Peyer's patch (tissue), 4 donors: Measurements from ENCODE around the gene IQCE. TPM values are rescaled to one million over a fixed set of nuclear protein-coding genes. Genes with fewer than 3 reads are reported as not detected.

Experiments
- DNase-seq, 3 donors: peaks; one replicate each; pipeline ENCODE4 v3.0.0-alpha.2; 2017 to 2019
- H3K27ac ChIP-seq, 4 donors: fragments of 200-600 bp; sonication (generic); one replicate each; pipeline ENCODE4 v1.5.1; 2016 to 2019
- H3K27me3 ChIP-seq, 2 donors: fragments of 200-600 bp; sonication (generic); one replicate each; pipeline ENCODE4 v1.5.1; 2019
- H3K36me3 ChIP-seq, 3 donors: fragments of 200-600 bp; sonication (generic); one replicate each; pipeline ENCODE4 v1.5.1; 2016 to 2019
- H3K4me1 ChIP-seq, 4 donors: fragments of 200-600 bp; sonication (generic); one replicate each; pipeline ENCODE4 v1.5.1; 2016 to 2019
- H3K4me3 ChIP-seq, 4 donors: fragments of 200-600 bp; sonication (generic); 1 replicate in 3 of 4; 2 replicates in 1 of 4; pipeline ENCODE4 v1.5.1; 2016 to 2019; ENCODE audit warnings: mild to moderate bottlenecking in 1 of 4
- H3K9me3 ChIP-seq, 4 donors: fragments of 200-600 bp; sonication (generic); one replicate each; pipeline ENCODE4 v1.5.1; 2016 to 2019; ENCODE audit warnings: mild to moderate bottlenecking in 1 of 4
- POLR2A ChIP-seq, 2 donors: fragments of 450-650 bp; IDR thresholded peaks; one replicate each; pipeline ENCODE4 v1.5.1; 2017; ENCODE audit warnings: antibody characterized with exemption in 2 of 2, mild to moderate bottlenecking in 2 of 2, moderate library complexity in 2 of 2
- total RNA-seq, 4 donors: library from RNA; depleted of rRNA; stranded (reverse); fragments of >200 nt; gene quantifications; one replicate each; pipeline ENCODE4 v1.1.0, GENCODE V29; 2016
- TF ChIP-seq, protein P1 (sequence below), 6 experiments: fragments of 450-650 bp in 4 of 6; fragments of 200-600 bp in 2 of 6; sonication (generic) in 1 of 6; IDR thresholded peaks; one replicate each; pipeline ENCODE4 v1.5.1; 2017 to 2019; ENCODE audit warnings: antibody characterized with exemption in 6 of 6, mild to moderate bottlenecking in 3 of 6, moderate library complexity in 1 of 6

IQCE gene
- total RNA-seq, 4 donors from 2014 or later, result 30.0 to 159 (median 72.2) TPM

DNA sequence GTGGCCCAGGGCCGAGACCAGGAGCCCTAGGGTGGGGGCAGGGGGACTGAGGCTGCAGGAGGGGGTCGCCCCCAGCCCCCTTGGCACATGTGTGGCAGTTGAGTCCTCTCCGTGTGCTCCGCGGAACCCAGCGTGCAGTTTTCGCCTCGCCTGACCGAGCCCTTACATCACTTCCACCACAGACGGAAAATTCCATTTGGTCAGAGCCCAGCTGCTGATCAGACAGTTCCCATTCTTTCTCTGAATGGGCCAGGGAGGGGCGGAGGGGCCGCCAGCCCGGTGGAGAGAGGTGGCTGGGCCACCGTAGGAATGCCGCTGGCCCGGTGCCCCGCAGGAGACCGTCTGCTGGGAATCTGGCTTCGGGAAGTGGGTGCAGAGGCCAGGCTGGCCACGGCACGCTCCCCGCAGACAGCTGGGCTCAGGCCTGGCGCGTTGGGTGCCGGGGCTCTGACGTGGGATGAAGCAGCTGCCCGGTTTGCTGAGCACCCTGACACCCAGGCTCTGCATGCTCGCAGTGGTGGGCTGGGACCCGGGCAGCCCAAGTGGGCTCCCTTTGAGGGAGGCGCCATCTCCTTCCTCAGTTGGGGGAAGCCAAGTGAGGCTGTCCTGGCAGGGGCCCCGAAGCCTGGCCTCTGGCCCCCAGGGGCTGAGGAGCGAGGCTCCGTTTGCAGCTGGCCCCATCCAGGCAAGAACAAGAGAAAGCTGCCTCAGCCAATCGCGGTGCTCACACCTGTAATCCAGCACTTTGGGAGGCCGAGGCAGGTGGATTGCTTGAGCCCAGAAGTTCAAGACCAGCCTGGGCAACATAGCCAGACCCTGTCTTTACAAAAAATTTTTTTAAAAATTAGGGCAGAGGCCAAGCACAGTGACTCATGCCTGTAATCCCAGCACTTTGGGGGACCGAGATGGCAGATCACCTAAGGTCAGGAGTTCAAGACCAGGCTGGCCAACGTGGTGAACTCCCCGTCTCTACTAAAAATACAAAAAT lies 82.9 kb downstream of the IQCE start:
- H3K27ac ChIP-seq, result peak overlapping the region; percentile 61 to 82 (median 70)
- H3K36me3 ChIP-seq, result peaks cover 0 to under 1% (median 0%) of the 10 kb centered on the region in 3 donors
- H3K4me1 ChIP-seq, result peaks cover 0 to 64% (median 41%) of the 10 kb centered on the region in 4 donors
- TF ChIP-seq POLR2A (IDR thresholded peaks at IDR 0.05), result no peak
- TF ChIP-seq, protein P1, sequence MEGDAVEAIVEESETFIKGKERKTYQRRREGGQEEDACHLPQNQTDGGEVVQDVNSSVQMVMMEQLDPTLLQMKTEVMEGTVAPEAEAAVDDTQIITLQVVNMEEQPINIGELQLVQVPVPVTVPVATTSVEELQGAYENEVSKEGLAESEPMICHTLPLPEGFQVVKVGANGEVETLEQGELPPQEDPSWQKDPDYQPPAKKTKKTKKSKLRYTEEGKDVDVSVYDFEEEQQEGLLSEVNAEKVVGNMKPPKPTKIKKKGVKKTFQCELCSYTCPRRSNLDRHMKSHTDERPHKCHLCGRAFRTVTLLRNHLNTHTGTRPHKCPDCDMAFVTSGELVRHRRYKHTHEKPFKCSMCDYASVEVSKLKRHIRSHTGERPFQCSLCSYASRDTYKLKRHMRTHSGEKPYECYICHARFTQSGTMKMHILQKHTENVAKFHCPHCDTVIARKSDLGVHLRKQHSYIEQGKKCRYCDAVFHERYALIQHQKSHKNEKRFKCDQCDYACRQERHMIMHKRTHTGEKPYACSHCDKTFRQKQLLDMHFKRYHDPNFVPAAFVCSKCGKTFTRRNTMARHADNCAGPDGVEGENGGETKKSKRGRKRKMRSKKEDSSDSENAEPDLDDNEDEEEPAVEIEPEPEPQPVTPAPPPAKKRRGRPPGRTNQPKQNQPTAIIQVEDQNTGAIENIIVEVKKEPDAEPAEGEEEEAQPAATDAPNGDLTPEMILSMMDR (IDR thresholded peaks at IDR 0.05), result no peak
- H3K9me3 ChIP-seq, result no peaks in the 10 kb centered on the region
- peak overlapping the region in 2 of 4 donors; percentile 23 to 30 for H3K4me3 ChIP-seq
- no peaks in the 10 kb centered on the region for H3K27me3 ChIP-seq
- peak in 2 of 3 donors; percentile 86 to 90 for DNase-seq

DNA sequence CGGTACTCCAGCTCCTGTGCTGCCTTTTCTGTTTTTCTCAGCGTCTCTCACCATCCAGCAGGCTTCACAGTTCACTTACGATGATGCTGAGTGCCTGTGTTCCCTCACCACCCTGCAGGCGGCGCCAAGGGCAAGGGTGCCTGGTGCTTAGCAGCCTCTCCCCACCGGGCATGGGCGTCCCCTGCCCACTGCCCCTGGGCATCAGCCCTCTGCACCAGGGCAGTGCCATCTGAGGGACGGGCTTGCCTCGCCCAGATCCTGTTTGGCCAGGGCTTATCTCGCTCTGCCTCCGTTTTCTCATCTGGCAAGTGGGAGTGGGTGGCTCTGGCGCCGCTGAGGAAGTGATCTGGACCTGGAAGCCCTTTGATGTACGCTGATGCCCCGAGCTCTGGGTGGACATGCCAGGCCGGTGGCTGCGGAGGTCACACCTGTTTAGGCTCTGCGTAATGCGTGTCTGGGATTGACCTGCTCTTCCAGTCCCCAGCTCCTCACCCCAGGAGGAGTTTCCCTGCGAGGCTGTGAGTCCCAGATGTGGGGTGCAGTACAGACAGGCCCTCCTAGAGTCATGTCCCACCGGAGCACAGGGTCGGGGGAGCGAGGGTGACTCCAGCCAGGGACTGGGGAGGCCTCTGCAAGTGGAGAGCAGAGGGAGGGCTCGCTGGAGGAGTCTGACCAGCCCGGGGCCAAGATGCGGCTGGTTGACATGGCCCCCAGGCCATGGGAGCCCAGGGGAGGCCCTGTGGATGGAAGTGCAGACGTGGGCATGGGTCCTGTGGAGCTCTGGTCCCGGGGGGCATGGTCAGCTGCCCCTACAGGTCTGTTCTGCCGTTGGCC lies 84.8 kb downstream of the IQCE start:
- TF ChIP-seq, protein P1 (IDR thresholded peaks at IDR 0.05), result peak in 2 of 6 experiments; percentile 19 to 24
- no peak for TF ChIP-seq POLR2A (IDR thresholded peaks at IDR 0.05)
- no peak for DNase-seq
- Histone ChIP-seq H3K4me1 (peaks cover 0 to 47% (median 26%) of the 10 kb centered on the region in 4 donors), H3K4me3 (no peak overlapping the region), H3K9me3 (no peaks in the 10 kb centered on the region), H3K27ac (peak overlapping the region in 1 of 4 donors; percentile 68), H3K36me3 (peaks cover 0 to 18% (median 0%) of the 10 kb centered on the region in 3 donors), H3K27me3 (no peaks in the 10 kb centered on the region)

DNA sequence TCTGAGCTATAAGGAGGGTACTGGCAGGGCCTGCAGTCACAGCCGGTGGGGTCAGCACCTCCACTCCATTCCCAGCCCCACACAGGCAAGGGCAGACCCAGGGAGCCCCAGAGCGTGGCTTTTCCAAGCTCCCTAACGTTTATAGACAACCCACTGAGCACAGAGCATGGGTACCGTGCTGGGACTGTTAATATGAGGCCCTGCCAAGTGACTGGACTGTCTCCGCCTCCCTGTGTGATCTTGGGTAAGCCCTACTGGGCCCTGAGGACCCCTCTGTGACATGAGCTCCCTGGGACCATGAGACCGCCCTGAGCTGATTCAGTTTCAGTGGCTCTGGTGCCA lies 85.4 kb downstream of the IQCE start:
- no peak overlapping the region for H3K4me3 ChIP-seq
- H3K36me3 ChIP-seq, result peaks cover 0 to 23% (median 0%) of the 10 kb centered on the region in 3 donors
- H3K9me3 ChIP-seq, result no peaks in the 10 kb centered on the region
- H3K27ac ChIP-seq, result peak overlapping the region in 1 of 4 donors; percentile 68
- H3K4me1 ChIP-seq, result peaks cover 0 to 44% (median 26%) of the 10 kb centered on the region in 4 donors
- no peaks in the 10 kb centered on the region for H3K27me3 ChIP-seq
- TF ChIP-seq, protein P1 (IDR thresholded peaks at IDR 0.05), result no peak
- TF ChIP-seq POLR2A (IDR thresholded peaks at IDR 0.05), result no peak
- DNase-seq, result no peak

DNA sequence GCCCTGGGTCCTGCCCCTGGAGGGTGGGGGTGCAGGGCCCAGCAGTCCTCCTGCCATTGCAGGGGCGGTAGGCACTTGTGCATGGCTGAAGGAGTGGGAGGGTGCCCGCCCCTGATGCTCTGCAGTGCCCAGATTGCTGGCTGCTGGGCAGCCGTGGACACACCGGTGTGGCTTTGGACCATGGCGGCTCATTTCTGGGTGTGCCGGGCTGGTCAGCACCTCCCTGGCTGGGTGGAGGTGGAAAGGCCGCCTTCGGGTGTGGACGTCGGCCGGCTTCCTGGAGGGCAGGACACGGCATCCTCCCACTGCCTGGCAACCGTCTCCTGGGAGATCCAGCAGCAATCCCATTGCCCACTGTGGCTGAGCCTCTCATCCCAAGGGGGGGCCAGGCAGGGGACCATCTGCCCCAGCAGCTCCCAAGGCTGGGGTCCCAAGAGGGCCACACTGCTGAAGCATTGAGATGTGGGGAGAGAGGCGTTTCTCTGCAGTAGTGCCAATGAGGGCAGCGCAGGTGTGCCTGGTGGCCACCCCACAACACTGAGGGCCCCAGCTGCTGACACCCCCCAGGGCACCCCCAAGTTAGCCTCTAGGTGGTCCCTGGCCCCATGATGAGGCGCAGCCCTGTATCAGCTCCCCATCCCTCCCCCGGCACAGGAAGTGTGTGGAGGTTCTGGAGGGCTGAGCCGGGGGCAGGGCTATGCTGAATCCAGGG lies 85.9 kb downstream of the IQCE start:
- no peak for DNase-seq
- peak overlapping the region in 1 of 4 donors; percentile 20 for H3K4me3 ChIP-seq
- H3K36me3 ChIP-seq, result peaks cover 0 to 28% (median 0%) of the 10 kb centered on the region in 3 donors
- no peaks in the 10 kb centered on the region for H3K9me3 ChIP-seq
- peaks cover 0 to 39% (median 26%) of the 10 kb centered on the region in 4 donors for H3K4me1 ChIP-seq
- H3K27me3 ChIP-seq, result no peaks in the 10 kb centered on the region
- peak overlapping the region in 2 of 4 donors; percentile 18 to 68 for H3K27ac ChIP-seq
- TF ChIP-seq POLR2A (IDR thresholded peaks at IDR 0.05), result no peak
- TF ChIP-seq, protein P1 (IDR thresholded peaks at IDR 0.05), result no peak
